Measurements from ENCODE around the gene PICALM.

DNA sequence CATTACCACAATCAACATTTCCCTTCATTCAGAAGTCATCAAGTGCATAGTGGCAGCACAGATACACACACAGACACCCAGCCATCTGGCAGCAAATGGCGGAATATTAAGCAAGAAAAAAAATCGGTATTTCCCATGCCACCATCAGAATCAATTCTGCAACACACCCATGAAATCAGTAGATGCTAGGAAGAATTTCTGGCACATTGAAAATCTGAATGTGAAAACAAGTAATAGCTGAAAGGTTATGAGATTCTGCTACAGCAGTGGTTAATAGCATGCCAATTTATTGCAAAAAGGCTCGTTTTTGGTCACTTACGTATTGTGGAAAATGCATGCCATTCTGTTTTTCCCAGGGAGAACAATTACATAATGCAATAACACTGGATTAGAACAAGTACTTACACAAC lies 91.1 kb downstream of the PICALM start:
- TF ChIP-seq CTCF (IDR thresholded peaks at IDR 0.05; ENCODE audit: borderline replicate concordance, extremely low read depth, low read length, poor library complexity, severe bottlenecking) (no peak), EZH2 (IDR thresholded peaks at IDR 0.05; ENCODE audit: borderline replicate concordance, low read depth, low read length, severe bottlenecking) (no peak)
